Measurements from ENCODE around the gene NID1. TPM values are rescaled to one million over a fixed set of nuclear protein-coding genes. Genes with fewer than 3 reads are reported as not detected.

The NID1 gene
- total RNA-seq, 1 experiment from 2014 or later = 48.5 TPM

GRCh38 chr1:235999259-235999925, 65.5 kb downstream of the NID1 start:
- no peak overlapping the region for H3K4me3 Mint-ChIP-seq (ENCODE audit: unreplicated experiment)
- H3K9me3 Mint-ChIP-seq (ENCODE audit: unreplicated experiment) = no peaks in the 10 kb centered on the region
- peaks cover 18% of the 10 kb centered on the region for H3K4me1 Mint-ChIP-seq (ENCODE audit: low read depth, unreplicated experiment)
- TF ChIP-seq, protein P1, sequence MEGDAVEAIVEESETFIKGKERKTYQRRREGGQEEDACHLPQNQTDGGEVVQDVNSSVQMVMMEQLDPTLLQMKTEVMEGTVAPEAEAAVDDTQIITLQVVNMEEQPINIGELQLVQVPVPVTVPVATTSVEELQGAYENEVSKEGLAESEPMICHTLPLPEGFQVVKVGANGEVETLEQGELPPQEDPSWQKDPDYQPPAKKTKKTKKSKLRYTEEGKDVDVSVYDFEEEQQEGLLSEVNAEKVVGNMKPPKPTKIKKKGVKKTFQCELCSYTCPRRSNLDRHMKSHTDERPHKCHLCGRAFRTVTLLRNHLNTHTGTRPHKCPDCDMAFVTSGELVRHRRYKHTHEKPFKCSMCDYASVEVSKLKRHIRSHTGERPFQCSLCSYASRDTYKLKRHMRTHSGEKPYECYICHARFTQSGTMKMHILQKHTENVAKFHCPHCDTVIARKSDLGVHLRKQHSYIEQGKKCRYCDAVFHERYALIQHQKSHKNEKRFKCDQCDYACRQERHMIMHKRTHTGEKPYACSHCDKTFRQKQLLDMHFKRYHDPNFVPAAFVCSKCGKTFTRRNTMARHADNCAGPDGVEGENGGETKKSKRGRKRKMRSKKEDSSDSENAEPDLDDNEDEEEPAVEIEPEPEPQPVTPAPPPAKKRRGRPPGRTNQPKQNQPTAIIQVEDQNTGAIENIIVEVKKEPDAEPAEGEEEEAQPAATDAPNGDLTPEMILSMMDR (IDR thresholded peaks at IDR 0.05; ENCODE audit: insufficient read depth in 1 of 2, low read depth in 1 of 2, low read length in 1 of 2, severe bottlenecking in 1 of 2, unreplicated experiment in 1 of 2) = no peak
- BruUV-seq (replicated peaks) = no TSS peak
- ChIA-PET CTCF (interaction anchor here (0.6 kb wide), 1 partner anchor 746 kb away, joined by 3 read pairs; no protein-coding TSS in a partner anchor), POLR2A (no interaction called here)
- no peaks in the 10 kb centered on the region for H3K27me3 Mint-ChIP-seq (ENCODE audit: insufficient read depth, unreplicated experiment)
- no peaks in the 10 kb centered on the region for H3K36me3 Mint-ChIP-seq (ENCODE audit: insufficient read depth, unreplicated experiment)
- Histone ChIP-seq H3K27me3 (replicated peaks; ENCODE audit: control insufficient read depth, insufficient read depth, low read length) (no peaks in the 10 kb centered on the region), H3K4me3 (ENCODE audit: low read depth, low read length) (no peak overlapping the region), H3K9me3 (no peaks in the 10 kb centered on the region), H3K36me3 (ENCODE audit: control insufficient read depth, insufficient read depth, low read length) (peaks cover 2% of the 10 kb centered on the region; the same call in 1 of the 2 replicates), H3K4me1 (peaks cover 18% of the 10 kb centered on the region)
- no peak for DNase-seq
- intact Hi-C loops (cut with micrococcal nuclease; ENCODE audit: unreplicated experiment) = no loop called here
- H3K27ac Mint-ChIP-seq (ENCODE audit: unreplicated experiment) = no peak overlapping the region

- intact Hi-C loops (cut with micrococcal nuclease; ENCODE audit: unreplicated experiment) = no loop called here
- no peak for DNase-seq
- no peak overlapping the region for H3K4me3 ChIP-seq (ENCODE audit: low read depth, low read length)
- H3K27ac Mint-ChIP-seq (ENCODE audit: unreplicated experiment) = no peak overlapping the region
- BruUV-seq (replicated peaks) = no TSS peak
- peaks cover 18% of the 10 kb centered on the region for H3K4me1 Mint-ChIP-seq (ENCODE audit: low read depth, unreplicated experiment)
- H3K4me3 Mint-ChIP-seq (ENCODE audit: unreplicated experiment) = no peak overlapping the region
- TF ChIP-seq, protein P1 (IDR thresholded peaks at IDR 0.05; ENCODE audit: insufficient read depth in 1 of 2, low read depth in 1 of 2, low read length in 1 of 2, severe bottlenecking in 1 of 2, unreplicated experiment in 1 of 2) = no peak
- H3K36me3 Mint-ChIP-seq (ENCODE audit: insufficient read depth, unreplicated experiment) = no peaks in the 10 kb centered on the region
- H3K27me3 ChIP-seq (replicated peaks; ENCODE audit: control insufficient read depth, insufficient read depth, low read length) = no peaks in the 10 kb centered on the region
- peaks cover 2% of the 10 kb centered on the region; the same call in 1 of the 2 replicates for H3K36me3 ChIP-seq (ENCODE audit: control insufficient read depth, insufficient read depth, low read length)
- no peaks in the 10 kb centered on the region for H3K27me3 Mint-ChIP-seq (ENCODE audit: insufficient read depth, unreplicated experiment)
- no peaks in the 10 kb centered on the region for H3K9me3 Mint-ChIP-seq (ENCODE audit: unreplicated experiment)
- POLR2A ChIA-PET = no interaction called here
- CTCF ChIA-PET = interaction anchor here (0.6 kb wide), 1 partner anchor 747 kb away, joined by 3 read pairs; no protein-coding TSS in a partner anchor
- no peaks in the 10 kb centered on the region for H3K9me3 ChIP-seq
- H3K4me1 ChIP-seq = peaks cover 18% of the 10 kb centered on the region
Observed at GRCh38 chr1:235998812-235999211, 66.1 kb downstream of the NID1 start.

GRCh38 chr1:235997931-235998330, 67.0 kb downstream of the NID1 start:
- Histone ChIP-seq H3K4me3 (ENCODE audit: low read depth, low read length) (no peak overlapping the region), H3K9me3 (no peaks in the 10 kb centered on the region), H3K27me3 (replicated peaks; ENCODE audit: control insufficient read depth, insufficient read depth, low read length) (no peaks in the 10 kb centered on the region), H3K36me3 (ENCODE audit: control insufficient read depth, insufficient read depth, low read length) (peaks cover 2% of the 10 kb centered on the region; the same call in 1 of the 2 replicates), H3K4me1 (peaks cover 18% of the 10 kb centered on the region)
- no TSS peak for BruUV-seq (replicated peaks)
- Mint-ChIP-seq H3K4me3 (ENCODE audit: unreplicated experiment) (no peak overlapping the region), H3K9me3 (ENCODE audit: unreplicated experiment) (no peaks in the 10 kb centered on the region), H3K27ac (ENCODE audit: unreplicated experiment) (no peak overlapping the region), H3K36me3 (ENCODE audit: insufficient read depth, unreplicated experiment) (no peaks in the 10 kb centered on the region), H3K27me3 (ENCODE audit: insufficient read depth, unreplicated experiment) (no peaks in the 10 kb centered on the region), H3K4me1 (ENCODE audit: low read depth, unreplicated experiment) (peaks cover 16% of the 10 kb centered on the region)
- TF ChIP-seq, protein P1 (IDR thresholded peaks at IDR 0.05; ENCODE audit: insufficient read depth in 1 of 2, low read depth in 1 of 2, low read length in 1 of 2, severe bottlenecking in 1 of 2, unreplicated experiment in 1 of 2) = no peak
- ChIA-PET POLR2A (no interaction called here), CTCF (no interaction called here)
- intact Hi-C loops (cut with micrococcal nuclease; ENCODE audit: unreplicated experiment) = no loop called here
- DNase-seq = no peak

Data from Caco-2 (cell line).